ENCODE measurements around the gene NMT2. TPM values are rescaled to one million over a fixed set of nuclear protein-coding genes. Genes with fewer than 3 reads are reported as not detected.

Gene NMT2
- total and polyA plus RNA-seq, 2 experiments from 2014 or later, result 11.7 to 16.8 TPM

GRCh38 chr10:15059914-15060313 is 108.6 kb downstream of the NMT2 start (continued):
- TF ChIP-seq CTCF (conservative IDR thresholded peaks at IDR 0.05; ENCODE audit: low read depth in 2 of 2), result no peak
- TF ChIP-seq CREB1 (CRISPR knock-in tag; IDR thresholded peaks at IDR 0.05; ENCODE audit: low read depth), result no peak
- no peak for TF ChIP-seq ETS1 (IDR thresholded peaks at IDR 0.05)

GRCh38 chr10:15058689-15059088 is 109.8 kb downstream of the NMT2 start:
- H3K36me3 ChIP-seq (ENCODE audit: insufficient read depth), result no peaks in the 10 kb centered on the region
- no peak overlapping the region for H2AFZ ChIP-seq
- no peaks in the 10 kb centered on the region for H3K27me3 ChIP-seq (ENCODE audit: insufficient read depth)
- H3K27ac Mint-ChIP-seq, result no peak overlapping the region
- H3K4me3 ChIP-seq, result no peak overlapping the region
- H3K9me3 Mint-ChIP-seq, result peaks cover 19% of the 10 kb centered on the region
- H3K27me3 Mint-ChIP-seq (ENCODE audit: insufficient read depth, low read depth, poor library complexity), result peaks cover 2% of the 10 kb centered on the region
- no peaks in the 10 kb centered on the region for H4K20me1 ChIP-seq (replicated peaks; ENCODE audit: insufficient read depth)
- H3K79me2 ChIP-seq (replicated peaks; ENCODE audit: insufficient read depth), result no peaks in the 10 kb centered on the region
- no peaks in the 10 kb centered on the region for H3K9me2 ChIP-seq (ENCODE audit: insufficient read depth)
- no peak overlapping the region for H3K27ac ChIP-seq (ENCODE audit: low read depth)
- peaks cover 4% of the 10 kb centered on the region; the same call in 1 of the 3 replicates for H3K36me3 Mint-ChIP-seq (ENCODE audit: low read depth)
- ATAC-seq, result no peak
- H3K4me3 Mint-ChIP-seq, result no peak overlapping the region
- no peak for DNase-seq (ENCODE audit: low spot score)
- H3K4me1 ChIP-seq (ENCODE audit: insufficient read depth), result no peaks in the 10 kb centered on the region
- no peak overlapping the region for H3K4me2 ChIP-seq
- H3F3A ChIP-seq (replicated peaks; ENCODE audit: low read depth), result no peaks in the 10 kb centered on the region
- H3K4me1 Mint-ChIP-seq, result no peaks in the 10 kb centered on the region
- no peak for TF ChIP-seq JUNB (IDR thresholded peaks at IDR 0.05; ENCODE audit: unreplicated experiment)
- no peak for TF ChIP-seq ETS1 (IDR thresholded peaks at IDR 0.05)
- no peak for TF ChIP-seq REST (IDR thresholded peaks at IDR 0.05; ENCODE audit: unreplicated experiment)
- TF ChIP-seq NANOG (IDR thresholded peaks at IDR 0.05; ENCODE audit: borderline replicate concordance), result no peak
- no peak for TF ChIP-seq ZNF114 (CRISPR knock-in tag; IDR thresholded peaks at IDR 0.05)
- no peak for TF ChIP-seq CREB1 (CRISPR knock-in tag; IDR thresholded peaks at IDR 0.05; ENCODE audit: low read depth)
- no peak for TF ChIP-seq EZH2 (IDR thresholded peaks at IDR 0.05; ENCODE audit: low read depth, unreplicated experiment)
- no peak for TF ChIP-seq ZNF462 (CRISPR knock-in tag; IDR thresholded peaks at IDR 0.05)
- no peak for TF ChIP-seq EZH2phosphoT487 (IDR thresholded peaks at IDR 0.05; ENCODE audit: unreplicated experiment)
- TF ChIP-seq POLR2AphosphoS5 (IDR thresholded peaks at IDR 0.05; ENCODE audit: low read depth), result no peak
- TF ChIP-seq STAT1 (IDR thresholded peaks at IDR 0.05; ENCODE audit: unreplicated experiment), result no peak
